ENCODE data around the gene TUBGCP2. TPM values are rescaled to one million over a fixed set of nuclear protein-coding genes. Genes with fewer than 3 reads are reported as not detected.

Gene TUBGCP2
- polyA plus RNA-seq, 1 donor (not counting 4 experiments of a cell fraction or from before 2014, with no cell fraction given) = 55.8 TPM

DNA sequence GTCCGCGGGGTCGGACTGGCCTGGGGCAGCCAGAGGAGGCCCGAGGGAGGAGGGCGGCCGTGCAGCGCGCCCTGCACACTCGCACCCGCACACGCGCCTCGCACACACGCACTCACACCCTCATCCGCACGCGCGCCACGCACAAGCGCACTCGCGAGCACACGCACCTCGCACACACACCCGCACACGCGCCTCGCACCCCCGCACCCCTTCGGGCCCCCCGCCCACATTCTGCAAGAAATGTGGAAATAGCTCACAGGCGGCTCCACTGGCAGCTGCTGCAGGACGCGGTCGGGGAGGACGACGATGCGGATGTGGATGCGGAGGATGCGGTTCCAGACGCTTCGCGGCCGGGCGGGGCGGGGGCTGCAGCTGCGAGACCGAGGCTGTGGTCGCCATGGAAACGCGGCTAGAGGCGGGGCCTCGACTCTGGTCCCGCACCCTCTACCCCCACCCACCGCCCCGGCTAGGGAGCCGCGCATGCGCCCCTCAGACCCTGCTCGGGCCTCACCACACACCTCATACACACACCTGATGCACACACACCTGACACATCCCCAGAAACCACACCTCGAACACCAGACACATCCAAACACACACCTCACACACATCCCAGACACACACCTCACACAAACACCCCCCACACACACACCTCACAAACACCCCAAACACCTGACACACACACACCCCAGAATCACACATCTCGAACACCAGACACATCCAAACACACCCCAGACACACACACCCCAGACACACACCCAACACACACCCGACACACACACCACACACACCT is 28.1 kb upstream of the TUBGCP2 start, which contains the start of gene CALY:
Gene CALY (minus strand): TSS at position 320 of the 793 bp plus-strand sequence. CDS start 7,907 bp downstream, outside the sequence.
- Histone ChIP-seq H3K36me3 (ENCODE audit: control insufficient read depth in 2 of 2, extremely low read depth in 1 of 2, insufficient read depth in 2 of 2, low read length in 2 of 2) (no peaks in the 10 kb centered on the region), H3K27me3 (ENCODE audit: control insufficient read depth, extremely low read depth, insufficient read depth, low read length) (peaks cover 56% of the 10 kb centered on the region), H3K9me3 (ENCODE audit: control insufficient read depth, low read depth, low read length) (no peaks in the 10 kb centered on the region), H3K4me1 (ENCODE audit: control insufficient read depth, extremely low read depth, insufficient read depth, low read length) (no peaks in the 10 kb centered on the region), H3K79me2 (ENCODE audit: control insufficient read depth, insufficient read depth, low read length) (no peaks in the 10 kb centered on the region), H4K20me1 (ENCODE audit: control insufficient read depth, extremely low read depth, insufficient read depth, low read length) (no peaks in the 10 kb centered on the region), H3K4me3 (ENCODE audit: control insufficient read depth in 2 of 3, extremely low read depth in 1 of 3, insufficient read depth in 2 of 3, low read depth in 1 of 3, low read length in 3 of 3) (no peak within 1 kb of the TSS), H3K9me1 (ENCODE audit: control insufficient read depth, extremely low read depth, insufficient read depth, low read length) (no peaks in the 10 kb centered on the region), H3K9ac (ENCODE audit: control insufficient read depth, extremely low read depth, insufficient read depth, low read length) (no peak within 1 kb of the TSS), H3K4me2 (ENCODE audit: control insufficient read depth, extremely low read depth, insufficient read depth, low read depth, low read length) (no peak within 1 kb of the TSS), H3K27ac (ENCODE audit: control insufficient read depth, insufficient read depth, low read length) (no peak within 1 kb of the TSS), H2AFZ (ENCODE audit: control insufficient read depth, low read length) (no peak within 1 kb of the TSS)
- no peak for TF ChIP-seq CTCF (optimal IDR thresholded peaks at IDR 0.05 in 1 of 3, IDR thresholded peaks at IDR 0.05 in 1 of 3, conservative IDR thresholded peaks at IDR 0.05 in 1 of 3; ENCODE audit: extremely low read depth in 1 of 3, insufficient read depth in 2 of 3, low read length in 3 of 3)
- TF ChIP-seq EZH2 (IDR thresholded peaks at IDR 0.05; ENCODE audit: low read length) = peak; percentile 79
- DNase-seq (ENCODE audit: low read depth, low spot score) (no peak), FAIRE-seq (no peak)
- dilution Hi-C loops (cut with MboI; ENCODE audit: extremely low pct_ligation_motif_present, low sequenced_read_pairs) = no loop called here

DNA sequence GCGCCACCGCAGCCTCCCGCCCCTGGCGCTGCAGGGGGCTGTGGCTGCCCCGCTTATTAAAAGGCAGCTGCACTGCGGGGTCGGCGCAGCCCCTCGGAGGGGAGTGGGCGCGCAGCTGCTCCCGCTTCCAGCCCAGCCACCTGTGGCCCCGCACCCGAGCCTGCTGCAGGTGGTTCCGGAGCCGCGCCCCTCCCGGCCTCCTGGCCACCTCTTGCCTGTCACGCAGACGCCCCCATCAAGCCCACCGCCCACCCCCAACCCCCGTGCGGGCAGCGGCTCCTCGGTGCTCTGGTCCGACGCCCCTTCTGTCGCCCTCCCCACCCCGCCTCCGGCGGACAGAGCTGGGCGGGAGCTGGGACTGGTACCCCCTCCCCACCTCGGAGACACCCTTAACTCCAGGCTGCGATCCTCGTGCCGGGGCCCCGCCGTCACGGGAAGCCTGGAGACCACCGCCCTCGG is 27.5 kb upstream of the TUBGCP2 start:
- Histone ChIP-seq H3K9me1 (ENCODE audit: control insufficient read depth, extremely low read depth, insufficient read depth, low read length) (no peaks in the 10 kb centered on the region), H4K20me1 (ENCODE audit: control insufficient read depth, extremely low read depth, insufficient read depth, low read length) (no peaks in the 10 kb centered on the region), H3K27me3 (ENCODE audit: control insufficient read depth, extremely low read depth, insufficient read depth, low read length) (peaks cover 56% of the 10 kb centered on the region), H3K27ac (ENCODE audit: control insufficient read depth, insufficient read depth, low read length) (no peak overlapping the region), H3K4me1 (ENCODE audit: control insufficient read depth, extremely low read depth, insufficient read depth, low read length) (no peaks in the 10 kb centered on the region), H3K4me2 (ENCODE audit: control insufficient read depth, extremely low read depth, insufficient read depth, low read depth, low read length) (no peak overlapping the region), H3K4me3 (ENCODE audit: control insufficient read depth in 2 of 3, extremely low read depth in 1 of 3, insufficient read depth in 2 of 3, low read depth in 1 of 3, low read length in 3 of 3) (no peak overlapping the region), H2AFZ (ENCODE audit: control insufficient read depth, low read length) (no peak overlapping the region), H3K9me3 (ENCODE audit: control insufficient read depth, low read depth, low read length) (no peaks in the 10 kb centered on the region), H3K9ac (ENCODE audit: control insufficient read depth, extremely low read depth, insufficient read depth, low read length) (no peak overlapping the region), H3K79me2 (ENCODE audit: control insufficient read depth, insufficient read depth, low read length) (no peaks in the 10 kb centered on the region), H3K36me3 (ENCODE audit: control insufficient read depth in 2 of 2, extremely low read depth in 1 of 2, insufficient read depth in 2 of 2, low read length in 2 of 2) (no peaks in the 10 kb centered on the region)
- dilution Hi-C loops (cut with MboI; ENCODE audit: extremely low pct_ligation_motif_present, low sequenced_read_pairs) = no loop called here
- TF ChIP-seq EZH2 (IDR thresholded peaks at IDR 0.05; ENCODE audit: low read length) = no peak
- no peak for TF ChIP-seq CTCF (optimal IDR thresholded peaks at IDR 0.05 in 1 of 3, IDR thresholded peaks at IDR 0.05 in 1 of 3, conservative IDR thresholded peaks at IDR 0.05 in 1 of 3; ENCODE audit: extremely low read depth in 1 of 3, insufficient read depth in 2 of 3, low read length in 3 of 3)
- no peak for FAIRE-seq
- no peak for DNase-seq (ENCODE audit: low read depth, low spot score)

Measured in keratinocyte (primary cell).